Peyer's patch (tissue), 4 donors: ENCODE measurements around the gene SNCG. TPM values are rescaled to one million over a fixed set of nuclear protein-coding genes. Genes with fewer than 3 reads are reported as not detected.

ENCODE experiments used
- DNase-seq, 3 donors: peaks; one replicate each; pipeline ENCODE4 v3.0.0-alpha.2; 2017 to 2019
- H3K27ac ChIP-seq, 4 donors: fragments of 200-600 bp; sonication (generic); one replicate each; pipeline ENCODE4 v1.5.1; 2016 to 2019
- H3K27me3 ChIP-seq, 2 donors: fragments of 200-600 bp; sonication (generic); one replicate each; pipeline ENCODE4 v1.5.1; 2019
- H3K36me3 ChIP-seq, 3 donors: fragments of 200-600 bp; sonication (generic); one replicate each; pipeline ENCODE4 v1.5.1; 2016 to 2019
- H3K4me1 ChIP-seq, 4 donors: fragments of 200-600 bp; sonication (generic); one replicate each; pipeline ENCODE4 v1.5.1; 2016 to 2019
- H3K4me3 ChIP-seq, 4 donors: fragments of 200-600 bp; sonication (generic); 1 replicate in 3 of 4; 2 replicates in 1 of 4; pipeline ENCODE4 v1.5.1; 2016 to 2019; ENCODE audit warnings: mild to moderate bottlenecking in 1 of 4
- H3K9me3 ChIP-seq, 4 donors: fragments of 200-600 bp; sonication (generic); one replicate each; pipeline ENCODE4 v1.5.1; 2016 to 2019; ENCODE audit warnings: mild to moderate bottlenecking in 1 of 4
- POLR2A ChIP-seq, 2 donors: fragments of 450-650 bp; IDR thresholded peaks; one replicate each; pipeline ENCODE4 v1.5.1; 2017; ENCODE audit warnings: antibody characterized with exemption in 2 of 2, mild to moderate bottlenecking in 2 of 2, moderate library complexity in 2 of 2
- total RNA-seq, 4 donors: library from RNA; depleted of rRNA; stranded (reverse); fragments of >200 nt; gene quantifications; one replicate each; pipeline ENCODE4 v1.1.0, GENCODE V29; 2016
- TF ChIP-seq, protein P1 (sequence below), 6 experiments: fragments of 450-650 bp in 4 of 6; fragments of 200-600 bp in 2 of 6; sonication (generic) in 1 of 6; IDR thresholded peaks; one replicate each; pipeline ENCODE4 v1.5.1; 2017 to 2019; ENCODE audit warnings: antibody characterized with exemption in 6 of 6, mild to moderate bottlenecking in 3 of 6, moderate library complexity in 1 of 6

SNCG gene
- total RNA-seq, 4 donors from 2014 or later = 2.4 to 8.2 TPM; not detected in 2

DNA sequence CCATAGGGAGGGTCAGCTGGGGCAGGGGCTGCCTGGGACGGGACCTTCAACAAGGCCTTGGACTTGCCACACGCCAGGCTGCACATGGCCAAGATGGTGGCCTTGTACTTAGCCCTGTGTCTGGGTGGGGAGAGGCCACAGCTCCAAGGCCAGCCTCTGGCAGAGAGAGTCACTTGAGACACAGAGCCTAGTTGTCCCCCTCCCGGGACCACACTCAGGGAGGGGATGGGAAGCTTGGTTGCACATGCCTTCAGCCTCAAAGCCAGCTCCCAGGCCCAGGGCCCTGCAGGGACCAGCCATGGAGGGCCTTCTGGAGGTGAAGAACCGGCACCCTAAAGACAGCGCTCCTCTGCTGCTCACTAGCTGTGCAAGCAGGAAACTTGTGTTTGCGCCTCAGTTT is 17.7 kb upstream of the SNCG start:
- no peak overlapping the region for H3K27ac ChIP-seq
- peak in 2 of 3 donors; percentile 9 to 42 for DNase-seq
- H3K4me3 ChIP-seq = no peak overlapping the region
- no peaks in the 10 kb centered on the region for H3K36me3 ChIP-seq
- H3K27me3 ChIP-seq = no peaks in the 10 kb centered on the region
- H3K9me3 ChIP-seq = no peaks in the 10 kb centered on the region
- no peaks in the 10 kb centered on the region for H3K4me1 ChIP-seq
- no peak for TF ChIP-seq POLR2A (IDR thresholded peaks at IDR 0.05)
- TF ChIP-seq, protein P1, sequence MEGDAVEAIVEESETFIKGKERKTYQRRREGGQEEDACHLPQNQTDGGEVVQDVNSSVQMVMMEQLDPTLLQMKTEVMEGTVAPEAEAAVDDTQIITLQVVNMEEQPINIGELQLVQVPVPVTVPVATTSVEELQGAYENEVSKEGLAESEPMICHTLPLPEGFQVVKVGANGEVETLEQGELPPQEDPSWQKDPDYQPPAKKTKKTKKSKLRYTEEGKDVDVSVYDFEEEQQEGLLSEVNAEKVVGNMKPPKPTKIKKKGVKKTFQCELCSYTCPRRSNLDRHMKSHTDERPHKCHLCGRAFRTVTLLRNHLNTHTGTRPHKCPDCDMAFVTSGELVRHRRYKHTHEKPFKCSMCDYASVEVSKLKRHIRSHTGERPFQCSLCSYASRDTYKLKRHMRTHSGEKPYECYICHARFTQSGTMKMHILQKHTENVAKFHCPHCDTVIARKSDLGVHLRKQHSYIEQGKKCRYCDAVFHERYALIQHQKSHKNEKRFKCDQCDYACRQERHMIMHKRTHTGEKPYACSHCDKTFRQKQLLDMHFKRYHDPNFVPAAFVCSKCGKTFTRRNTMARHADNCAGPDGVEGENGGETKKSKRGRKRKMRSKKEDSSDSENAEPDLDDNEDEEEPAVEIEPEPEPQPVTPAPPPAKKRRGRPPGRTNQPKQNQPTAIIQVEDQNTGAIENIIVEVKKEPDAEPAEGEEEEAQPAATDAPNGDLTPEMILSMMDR (IDR thresholded peaks at IDR 0.05) = no peak

GRCh38 chr10:86941426-86941825 is 17.0 kb upstream of the SNCG start:
- no peaks in the 10 kb centered on the region for H3K9me3 ChIP-seq
- DNase-seq = no peak
- H3K27me3 ChIP-seq = no peaks in the 10 kb centered on the region
- TF ChIP-seq POLR2A (IDR thresholded peaks at IDR 0.05) = no peak
- TF ChIP-seq, protein P1 (IDR thresholded peaks at IDR 0.05) = no peak
- H3K36me3 ChIP-seq = no peaks in the 10 kb centered on the region
- H3K4me3 ChIP-seq = no peak overlapping the region
- no peak overlapping the region for H3K27ac ChIP-seq
- H3K4me1 ChIP-seq = no peaks in the 10 kb centered on the region

DNA sequence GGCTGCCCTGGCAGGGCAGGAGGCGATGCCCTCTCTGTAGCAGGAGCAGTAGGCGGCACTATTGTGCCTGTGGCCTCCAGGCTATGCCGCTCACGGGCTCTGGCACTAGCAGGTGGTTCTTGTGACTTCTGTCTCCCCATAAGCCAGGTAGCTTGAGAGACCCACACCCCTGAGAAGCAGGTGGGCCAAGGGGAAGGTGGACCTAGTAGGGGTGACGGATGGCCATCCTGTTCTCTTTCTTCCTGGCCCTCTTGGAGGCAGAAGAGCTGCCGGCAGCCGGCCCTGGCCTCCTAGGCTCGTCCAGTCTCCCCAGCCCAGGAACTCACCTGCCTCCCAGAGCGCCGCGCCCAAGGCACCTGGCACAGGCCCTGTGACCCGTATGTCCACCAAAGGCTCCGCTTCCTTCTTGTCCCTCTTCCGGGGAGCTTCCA is 16.4 kb upstream of the SNCG start:
- Histone ChIP-seq H3K27ac (no peak overlapping the region), H3K27me3 (no peaks in the 10 kb centered on the region), H3K36me3 (no peaks in the 10 kb centered on the region), H3K4me1 (no peaks in the 10 kb centered on the region), H3K9me3 (no peaks in the 10 kb centered on the region), H3K4me3 (no peak overlapping the region)
- peak in 2 of 3 donors; percentile 9 to 43 for DNase-seq
- TF ChIP-seq, protein P1 (IDR thresholded peaks at IDR 0.05) = no peak
- TF ChIP-seq POLR2A (IDR thresholded peaks at IDR 0.05) = no peak

DNA sequence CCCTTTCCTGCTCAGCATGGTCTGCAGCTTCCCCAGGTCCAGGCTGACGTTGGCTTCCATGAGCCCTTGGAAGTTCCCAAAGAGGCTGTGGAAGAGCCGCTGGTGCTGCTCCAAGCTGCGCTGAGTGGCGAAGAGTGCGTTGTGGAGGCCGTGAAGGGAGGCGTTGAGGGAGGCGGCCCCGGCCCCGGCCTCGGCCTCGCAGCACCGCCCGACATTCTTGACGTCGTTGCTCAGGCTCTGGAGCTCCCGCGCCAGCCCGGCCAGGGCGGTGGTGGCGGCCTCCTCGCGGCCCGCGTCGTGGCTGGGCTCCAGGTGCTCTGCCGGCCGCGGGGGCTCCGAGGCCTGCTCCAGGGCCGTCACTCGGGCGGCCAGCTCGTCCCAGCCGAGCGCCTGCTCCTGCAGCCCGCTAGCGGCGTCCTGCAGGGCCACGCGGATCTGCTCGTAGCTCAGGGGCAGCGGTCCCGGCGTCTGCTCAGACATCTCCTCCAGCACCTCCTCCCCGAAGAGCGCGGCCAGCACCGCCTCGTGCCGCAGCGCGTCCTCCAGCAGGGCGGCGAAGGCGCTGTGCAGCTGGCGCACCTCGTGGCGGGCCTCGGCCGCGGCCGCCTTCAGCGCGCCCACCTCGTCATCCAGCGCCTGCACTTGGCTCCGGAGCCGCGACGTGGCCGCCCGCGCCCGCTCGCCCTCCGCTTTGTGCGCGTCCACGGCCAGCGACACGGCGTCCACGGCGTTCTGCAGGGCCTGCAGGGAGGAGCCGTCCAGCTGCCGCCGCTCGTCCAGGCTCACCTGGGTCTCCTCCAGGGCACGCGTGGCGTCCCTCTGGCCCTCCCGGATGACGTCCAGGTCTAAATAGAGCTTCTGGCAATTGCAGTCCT is 15.7 kb upstream of the SNCG start:
- Histone ChIP-seq H3K36me3 (no peaks in the 10 kb centered on the region), H3K27me3 (no peaks in the 10 kb centered on the region), H3K27ac (no peak overlapping the region), H3K4me1 (no peaks in the 10 kb centered on the region), H3K9me3 (no peaks in the 10 kb centered on the region), H3K4me3 (peak overlapping the region in 1 of 4 donors; percentile 21)
- TF ChIP-seq, protein P1 (IDR thresholded peaks at IDR 0.05) = no peak
- no peak for TF ChIP-seq POLR2A (IDR thresholded peaks at IDR 0.05)
- peak in 2 of 3 donors; percentile 6 to 44 for DNase-seq

- H3K9me3 ChIP-seq = no peaks in the 10 kb centered on the region
- H3K4me1 ChIP-seq = no peaks in the 10 kb centered on the region
- TF ChIP-seq POLR2A (IDR thresholded peaks at IDR 0.05) = no peak
- TF ChIP-seq, protein P1 (IDR thresholded peaks at IDR 0.05) = no peak
- peak in 2 of 3 donors; percentile 11 to 42 for DNase-seq
- H3K36me3 ChIP-seq = no peaks in the 10 kb centered on the region
- no peaks in the 10 kb centered on the region for H3K27me3 ChIP-seq
- no peak overlapping the region for H3K4me3 ChIP-seq
- H3K27ac ChIP-seq = no peak overlapping the region
Measured at GRCh38 chr10:86943316-86944030, 14.9 kb upstream of the SNCG start.
